GM23338 (cell line): ENCODE measurements around the gene NTRK3. TPM values are rescaled to one million over a fixed set of nuclear protein-coding genes. Genes with fewer than 3 reads are reported as not detected.

Experiments used
- ATAC-seq: fragments of 200-7000 bp; cut with Tn5 transposase; 3 replicates; pipeline ENCODE4 v1.9.1; 2020
- DNase-seq: peaks from one replicate; pipeline ENCODE4 v3.0.0-alpha.2; 2015; ENCODE audit warnings: low spot score
- H2AFZ ChIP-seq: fragments of 200-600 bp; sonication (generic); 2 replicates; pipeline ENCODE4 v1.8.0; 2016; ENCODE audit warnings: antibody characterized with exemption, mild to moderate bottlenecking, moderate library complexity
- H3F3A ChIP-seq: fragments of 200-600 bp; sonication (generic); replicated peaks from 2 replicates; pipeline ENCODE4 v1.8.0; 2017; ENCODE audit warnings: antibody characterized with exemption, mixed run types, low read depth
- H3K27ac ChIP-seq: fragments of 200-600 bp; sonication (generic); 2 replicates; pipeline ENCODE4 v1.6.1; 2016; ENCODE audit warnings: low read depth
- H3K27me3 ChIP-seq: fragments of 200-600 bp; sonication (generic); 2 replicates; pipeline ENCODE4 v1.8.0; 2016; ENCODE audit warnings: mild to moderate bottlenecking, mixed run types, moderate library complexity; ENCODE audit not compliant: insufficient read depth
- H3K36me3 ChIP-seq: fragments of 200-600 bp; sonication (generic); 2 replicates; pipeline ENCODE4 v1.8.0; 2016; ENCODE audit warnings: mild to moderate bottlenecking; ENCODE audit not compliant: insufficient read depth
- H3K4me1 ChIP-seq: fragments of 200-600 bp; sonication (generic); 2 replicates; pipeline ENCODE4 v1.8.0; 2016; ENCODE audit warnings: mild to moderate bottlenecking, moderate library complexity; ENCODE audit not compliant: insufficient read depth
- H3K4me2 ChIP-seq: fragments of 200-600 bp; sonication (generic); 2 replicates; pipeline ENCODE4 v1.7.1; 2017; ENCODE audit warnings: mixed run types
- H3K4me3 ChIP-seq: fragments of 200-600 bp; sonication (generic); 2 replicates; pipeline ENCODE4 v1.6.1; 2016; ENCODE audit warnings: mixed run types
- H3K79me2 ChIP-seq: fragments of 200-600 bp; sonication (generic); replicated peaks from 2 replicates; pipeline ENCODE4 v1.8.0; 2017; ENCODE audit warnings: mild to moderate bottlenecking; ENCODE audit not compliant: insufficient read depth
- H3K9me2 ChIP-seq: fragments of 200-600 bp; sonication (generic); 2 replicates; pipeline ENCODE4 v1.8.0; 2017; ENCODE audit not compliant: insufficient read depth
- H4K20me1 ChIP-seq: fragments of 200-600 bp; sonication (generic); replicated peaks from 2 replicates; pipeline ENCODE4 v1.8.0; 2017; ENCODE audit warnings: mild to moderate bottlenecking; ENCODE audit not compliant: insufficient read depth
- H3K27ac Mint-ChIP-seq: 2 replicates; pipeline ENCODE4 v1.8.0; 2020; ENCODE audit warnings: inconsistent platforms, mild to moderate bottlenecking, moderate library complexity, mixed read lengths
- H3K27me3 Mint-ChIP-seq: 3 replicates; pipeline ENCODE4 v1.8.0; 2022; ENCODE audit warnings: low read depth, mild to moderate bottlenecking, moderate library complexity, mixed read lengths, inconsistent platforms; ENCODE audit not compliant: insufficient read depth, poor library complexity
- H3K36me3 Mint-ChIP-seq: 3 replicates; pipeline ENCODE4 v1.8.0; 2021; ENCODE audit warnings: low read depth, mild to moderate bottlenecking, inconsistent platforms, moderate library complexity, mixed read lengths
- H3K4me1 Mint-ChIP-seq: 3 replicates; pipeline ENCODE4 v1.8.0; 2020; ENCODE audit warnings: mild to moderate bottlenecking, inconsistent platforms, mixed read lengths
- H3K4me3 Mint-ChIP-seq: 3 replicates; pipeline ENCODE4 v1.8.0; 2021; ENCODE audit warnings: moderate library complexity, mild to moderate bottlenecking, inconsistent platforms, mixed read lengths
- H3K9me3 Mint-ChIP-seq: 3 replicates; pipeline ENCODE4 v1.8.0; 2020; ENCODE audit warnings: moderate library complexity, mild to moderate bottlenecking, inconsistent platforms, mixed read lengths
- CREB1 ChIP-seq: fragments of 250-450 bp; sonication (Bioruptor Pico); IDR thresholded peaks from 2 replicates; pipeline ENCODE4 v1.5.0; 2020; ENCODE audit warnings: low read depth, mild to moderate bottlenecking, moderate library complexity
- EZH2 ChIP-seq: fragments of 200-600 bp; sonication (generic); IDR thresholded peaks from one replicate; pipeline ENCODE4 v1.8.0; 2017; ENCODE audit warnings: antibody characterized with exemption, mild to moderate bottlenecking, low read depth; ENCODE audit not compliant: unreplicated experiment
- JUNB ChIP-seq: IDR thresholded peaks from one replicate; pipeline ENCODE4 v1.6.1; 2016; ENCODE audit warnings: antibody characterized with exemption; ENCODE audit not compliant: unreplicated experiment
- NANOG ChIP-seq: IDR thresholded peaks from 2 replicates; pipeline ENCODE4 v1.6.1; 2016; ENCODE audit warnings: antibody characterized with exemption, borderline replicate concordance
- POLR2AphosphoS5 ChIP-seq: IDR thresholded peaks from 2 replicates; pipeline ENCODE4 v1.6.1; 2016; ENCODE audit warnings: antibody characterized with exemption, low read depth
- ZNF331 ChIP-seq: fragments of 250-450 bp; sonication (Bioruptor Pico); IDR thresholded peaks from 2 replicates; pipeline ENCODE4 v1.5.0; 2020; ENCODE audit warnings: low read depth, mild to moderate bottlenecking, moderate library complexity
- polyA plus RNA-seq: library from polyadenylated mRNA; unstranded; fragments of >200 nt; fragmentation: Nextera tagmentation; extraction: Ambion mirVana; gene quantifications from 2 replicates; pipeline ENCODE4 v1.2.1, GENCODE V29; 2016
- total RNA-seq: library from RNA; depleted of rRNA; stranded (reverse); fragments of >200 nt; shearing (Covaris generic); gene quantifications from 2 replicates; pipeline ENCODE4 v1.2.3, GENCODE V29; 2014
- TF ChIP-seq, protein P1 (sequence below), 2 experiments: fragments of 200-600 bp in 1 of 2; sonication (generic) in 1 of 2; conservative IDR thresholded peaks; 2 replicates each; pipeline versions ENCODE4 v1.5.1 to v1.6.1; 2016 to 2017; ENCODE audit warnings: antibody characterized with exemption in 2 of 2, low read depth in 2 of 2, mild to moderate bottlenecking in 2 of 2, moderate library complexity in 1 of 2
- TF ChIP-seq, protein P2 (sequence below): IDR thresholded peaks from 2 replicates; pipeline ENCODE4 v1.6.1; 2016; ENCODE audit warnings: antibody characterized with exemption
- TF ChIP-seq, protein P3 (sequence below): fragments of 250-450 bp; sonication (Bioruptor Pico); IDR thresholded peaks from 2 replicates; pipeline ENCODE4 v1.5.0; 2020; ENCODE audit warnings: mild to moderate bottlenecking, moderate library complexity
- TF ChIP-seq, protein P4 (sequence below): IDR thresholded peaks from one replicate; pipeline ENCODE4 v1.6.1; 2018; ENCODE audit warnings: antibody characterized with exemption; ENCODE audit not compliant: unreplicated experiment

Gene NTRK3
- total and polyA plus RNA-seq, 2 experiments from 2014 or later: 3.1 to 5.3 TPM

DNA sequence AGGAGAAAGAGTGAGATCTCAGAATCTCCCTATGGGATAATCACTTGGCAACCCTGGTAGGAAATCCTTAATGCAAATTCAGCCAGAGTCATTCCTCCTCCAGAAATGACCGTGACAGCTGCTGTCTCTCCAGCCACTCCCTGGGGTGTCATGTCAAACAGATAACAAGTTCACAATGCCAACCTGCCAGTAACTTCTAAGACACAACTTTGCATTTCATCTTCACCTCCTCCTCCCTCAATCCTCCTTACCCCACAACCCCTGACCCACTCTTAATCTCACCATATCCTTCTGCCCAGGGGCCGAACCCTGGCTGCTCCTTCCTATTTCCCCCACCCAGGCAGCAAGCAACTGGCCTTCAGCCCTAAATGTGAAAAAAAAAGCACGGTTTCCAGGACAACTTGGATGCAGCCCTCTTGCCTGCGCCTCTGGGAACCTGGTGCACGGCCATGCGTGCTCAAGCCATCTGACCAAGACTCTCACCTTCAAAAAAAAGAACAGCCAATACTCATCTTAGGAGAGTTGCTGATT is 166.0 kb downstream of the NTRK3 start (continued):
- no peak for TF ChIP-seq NANOG
- TF ChIP-seq, protein P1, sequence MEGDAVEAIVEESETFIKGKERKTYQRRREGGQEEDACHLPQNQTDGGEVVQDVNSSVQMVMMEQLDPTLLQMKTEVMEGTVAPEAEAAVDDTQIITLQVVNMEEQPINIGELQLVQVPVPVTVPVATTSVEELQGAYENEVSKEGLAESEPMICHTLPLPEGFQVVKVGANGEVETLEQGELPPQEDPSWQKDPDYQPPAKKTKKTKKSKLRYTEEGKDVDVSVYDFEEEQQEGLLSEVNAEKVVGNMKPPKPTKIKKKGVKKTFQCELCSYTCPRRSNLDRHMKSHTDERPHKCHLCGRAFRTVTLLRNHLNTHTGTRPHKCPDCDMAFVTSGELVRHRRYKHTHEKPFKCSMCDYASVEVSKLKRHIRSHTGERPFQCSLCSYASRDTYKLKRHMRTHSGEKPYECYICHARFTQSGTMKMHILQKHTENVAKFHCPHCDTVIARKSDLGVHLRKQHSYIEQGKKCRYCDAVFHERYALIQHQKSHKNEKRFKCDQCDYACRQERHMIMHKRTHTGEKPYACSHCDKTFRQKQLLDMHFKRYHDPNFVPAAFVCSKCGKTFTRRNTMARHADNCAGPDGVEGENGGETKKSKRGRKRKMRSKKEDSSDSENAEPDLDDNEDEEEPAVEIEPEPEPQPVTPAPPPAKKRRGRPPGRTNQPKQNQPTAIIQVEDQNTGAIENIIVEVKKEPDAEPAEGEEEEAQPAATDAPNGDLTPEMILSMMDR (conservative IDR thresholded peaks at IDR 0.05; ENCODE audit: low read depth in 2 of 2): no peak
- no peak for TF ChIP-seq CREB1 (CRISPR knock-in tag)
- no peak for TF ChIP-seq EZH2
- TF ChIP-seq, protein P2, sequence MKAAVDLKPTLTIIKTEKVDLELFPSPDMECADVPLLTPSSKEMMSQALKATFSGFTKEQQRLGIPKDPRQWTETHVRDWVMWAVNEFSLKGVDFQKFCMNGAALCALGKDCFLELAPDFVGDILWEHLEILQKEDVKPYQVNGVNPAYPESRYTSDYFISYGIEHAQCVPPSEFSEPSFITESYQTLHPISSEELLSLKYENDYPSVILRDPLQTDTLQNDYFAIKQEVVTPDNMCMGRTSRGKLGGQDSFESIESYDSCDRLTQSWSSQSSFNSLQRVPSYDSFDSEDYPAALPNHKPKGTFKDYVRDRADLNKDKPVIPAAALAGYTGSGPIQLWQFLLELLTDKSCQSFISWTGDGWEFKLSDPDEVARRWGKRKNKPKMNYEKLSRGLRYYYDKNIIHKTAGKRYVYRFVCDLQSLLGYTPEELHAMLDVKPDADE: no peak
- TF ChIP-seq ZNF331 (CRISPR knock-in tag): no peak

DNA sequence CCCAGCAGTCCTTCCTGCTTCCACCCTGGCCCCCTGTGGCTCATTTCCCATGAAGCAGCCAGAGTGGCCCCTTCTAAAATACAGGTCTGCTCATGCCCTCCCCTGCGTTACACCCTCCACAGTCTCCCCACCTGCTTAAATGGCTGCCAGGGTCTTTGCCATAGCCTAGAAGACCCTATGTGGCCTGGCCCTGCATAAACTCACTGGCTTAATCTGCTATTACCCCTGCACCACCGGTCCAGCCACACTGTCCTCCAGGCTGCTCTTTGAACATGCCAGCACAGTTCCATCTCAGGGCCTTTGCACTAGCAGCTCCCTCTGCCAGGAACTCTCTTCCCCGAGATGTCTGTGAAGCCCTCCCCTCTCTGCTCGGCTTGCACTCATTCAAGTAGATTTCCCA is 166.8 kb downstream of the NTRK3 start:
- H3K36me3 ChIP-seq: no peaks in the 10 kb centered on the region
- H3K9me2 ChIP-seq: no peaks in the 10 kb centered on the region
- no peak for DNase-seq
- H3K4me1 ChIP-seq: no peaks in the 10 kb centered on the region
- H3F3A ChIP-seq: no peaks in the 10 kb centered on the region
- no peak overlapping the region for H2AFZ ChIP-seq
- no peaks in the 10 kb centered on the region for H4K20me1 ChIP-seq
- Mint-ChIP-seq H3K4me1 (peaks cover 13% of the 10 kb centered on the region), H3K27me3 (peaks cover 2% of the 10 kb centered on the region), H3K27ac (no peak overlapping the region), H3K36me3 (no peaks in the 10 kb centered on the region; the same call in 2 of the 3 replicates), H3K4me3 (no peak overlapping the region), H3K9me3 (peaks cover 4% of the 10 kb centered on the region; the same call in 2 of the 3 replicates)
- no peaks in the 10 kb centered on the region for H3K79me2 ChIP-seq
- H3K27ac ChIP-seq: no peak overlapping the region
- H3K4me2 ChIP-seq: no peak overlapping the region
- no peak overlapping the region for H3K4me3 ChIP-seq
- H3K27me3 ChIP-seq: no peaks in the 10 kb centered on the region
- ATAC-seq: no peak
- TF ChIP-seq, protein P2: no peak
- no peak for TF ChIP-seq EZH2
- TF ChIP-seq POLR2AphosphoS5: no peak
- TF ChIP-seq, protein P3, sequence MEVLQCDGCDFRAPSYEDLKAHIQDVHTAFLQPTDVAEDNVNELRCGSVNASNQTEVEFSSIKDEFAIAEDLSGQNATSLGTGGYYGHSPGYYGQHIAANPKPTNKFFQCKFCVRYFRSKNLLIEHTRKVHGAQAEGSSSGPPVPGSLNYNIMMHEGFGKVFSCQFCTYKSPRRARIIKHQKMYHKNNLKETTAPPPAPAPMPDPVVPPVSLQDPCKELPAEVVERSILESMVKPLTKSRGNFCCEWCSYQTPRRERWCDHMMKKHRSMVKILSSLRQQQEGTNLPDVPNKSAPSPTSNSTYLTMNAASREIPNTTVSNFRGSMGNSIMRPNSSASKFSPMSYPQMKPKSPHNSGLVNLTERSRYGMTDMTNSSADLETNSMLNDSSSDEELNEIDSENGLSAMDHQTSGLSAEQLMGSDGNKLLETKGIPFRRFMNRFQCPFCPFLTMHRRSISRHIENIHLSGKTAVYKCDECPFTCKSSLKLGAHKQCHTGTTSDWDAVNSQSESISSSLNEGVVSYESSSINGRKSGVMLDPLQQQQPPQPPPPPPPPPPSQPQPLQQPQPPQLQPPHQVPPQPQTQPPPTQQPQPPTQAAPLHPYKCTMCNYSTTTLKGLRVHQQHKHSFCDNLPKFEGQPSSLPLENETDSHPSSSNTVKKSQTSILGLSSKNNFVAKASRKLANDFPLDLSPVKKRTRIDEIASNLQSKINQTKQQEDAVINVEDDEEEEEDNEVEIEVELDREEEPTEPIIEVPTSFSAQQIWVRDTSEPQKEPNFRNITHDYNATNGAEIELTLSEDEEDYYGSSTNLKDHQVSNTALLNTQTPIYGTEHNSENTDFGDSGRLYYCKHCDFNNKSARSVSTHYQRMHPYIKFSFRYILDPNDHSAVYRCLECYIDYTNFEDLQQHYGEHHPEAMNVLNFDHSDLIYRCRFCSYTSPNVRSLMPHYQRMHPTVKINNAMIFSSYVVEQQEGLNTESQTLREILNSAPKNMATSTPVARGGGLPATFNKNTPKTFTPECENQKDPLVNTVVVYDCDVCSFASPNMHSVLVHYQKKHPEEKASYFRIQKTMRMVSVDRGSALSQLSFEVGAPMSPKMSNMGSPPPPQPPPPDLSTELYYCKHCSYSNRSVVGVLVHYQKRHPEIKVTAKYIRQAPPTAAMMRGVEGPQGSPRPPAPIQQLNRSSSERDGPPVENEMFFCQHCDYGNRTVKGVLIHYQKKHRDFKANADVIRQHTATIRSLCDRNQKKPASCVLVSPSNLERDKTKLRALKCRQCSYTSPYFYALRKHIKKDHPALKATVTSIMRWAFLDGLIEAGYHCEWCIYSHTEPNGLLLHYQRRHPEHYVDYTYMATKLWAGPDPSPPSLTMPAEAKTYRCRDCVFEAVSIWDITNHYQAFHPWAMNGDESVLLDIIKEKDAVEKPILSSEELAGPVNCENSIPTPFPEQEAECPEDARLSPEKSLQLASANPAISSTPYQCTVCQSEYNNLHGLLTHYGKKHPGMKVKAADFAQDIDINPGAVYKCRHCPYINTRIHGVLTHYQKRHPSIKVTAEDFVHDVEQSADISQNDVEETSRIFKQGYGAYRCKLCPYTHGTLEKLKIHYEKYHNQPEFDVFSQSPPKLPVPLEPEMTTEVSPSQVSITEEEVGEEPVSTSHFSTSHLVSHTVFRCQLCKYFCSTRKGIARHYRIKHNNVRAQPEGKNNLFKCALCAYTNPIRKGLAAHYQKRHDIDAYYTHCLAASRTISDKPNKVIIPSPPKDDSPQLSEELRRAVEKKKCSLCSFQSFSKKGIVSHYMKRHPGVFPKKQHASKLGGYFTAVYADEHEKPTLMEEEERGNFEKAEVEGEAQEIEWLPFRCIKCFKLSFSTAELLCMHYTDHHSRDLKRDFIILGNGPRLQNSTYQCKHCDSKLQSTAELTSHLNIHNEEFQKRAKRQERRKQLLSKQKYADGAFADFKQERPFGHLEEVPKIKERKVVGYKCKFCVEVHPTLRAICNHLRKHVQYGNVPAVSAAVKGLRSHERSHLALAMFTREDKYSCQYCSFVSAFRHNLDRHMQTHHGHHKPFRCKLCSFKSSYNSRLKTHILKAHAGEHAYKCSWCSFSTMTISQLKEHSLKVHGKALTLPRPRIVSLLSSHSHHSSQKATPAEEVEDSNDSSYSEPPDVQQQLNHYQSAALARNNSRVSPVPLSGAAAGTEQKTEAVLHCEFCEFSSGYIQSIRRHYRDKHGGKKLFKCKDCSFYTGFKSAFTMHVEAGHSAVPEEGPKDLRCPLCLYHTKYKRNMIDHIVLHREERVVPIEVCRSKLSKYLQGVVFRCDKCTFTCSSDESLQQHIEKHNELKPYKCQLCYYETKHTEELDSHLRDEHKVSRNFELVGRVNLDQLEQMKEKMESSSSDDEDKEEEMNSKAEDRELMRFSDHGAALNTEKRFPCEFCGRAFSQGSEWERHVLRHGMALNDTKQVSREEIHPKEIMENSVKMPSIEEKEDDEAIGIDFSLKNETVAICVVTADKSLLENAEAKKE (CRISPR knock-in tag): no peak
- TF ChIP-seq JUNB: no peak
- TF ChIP-seq NANOG: no peak
- TF ChIP-seq ZNF331 (CRISPR knock-in tag): no peak
- no peak for TF ChIP-seq CREB1 (CRISPR knock-in tag)
- TF ChIP-seq, protein P4, sequence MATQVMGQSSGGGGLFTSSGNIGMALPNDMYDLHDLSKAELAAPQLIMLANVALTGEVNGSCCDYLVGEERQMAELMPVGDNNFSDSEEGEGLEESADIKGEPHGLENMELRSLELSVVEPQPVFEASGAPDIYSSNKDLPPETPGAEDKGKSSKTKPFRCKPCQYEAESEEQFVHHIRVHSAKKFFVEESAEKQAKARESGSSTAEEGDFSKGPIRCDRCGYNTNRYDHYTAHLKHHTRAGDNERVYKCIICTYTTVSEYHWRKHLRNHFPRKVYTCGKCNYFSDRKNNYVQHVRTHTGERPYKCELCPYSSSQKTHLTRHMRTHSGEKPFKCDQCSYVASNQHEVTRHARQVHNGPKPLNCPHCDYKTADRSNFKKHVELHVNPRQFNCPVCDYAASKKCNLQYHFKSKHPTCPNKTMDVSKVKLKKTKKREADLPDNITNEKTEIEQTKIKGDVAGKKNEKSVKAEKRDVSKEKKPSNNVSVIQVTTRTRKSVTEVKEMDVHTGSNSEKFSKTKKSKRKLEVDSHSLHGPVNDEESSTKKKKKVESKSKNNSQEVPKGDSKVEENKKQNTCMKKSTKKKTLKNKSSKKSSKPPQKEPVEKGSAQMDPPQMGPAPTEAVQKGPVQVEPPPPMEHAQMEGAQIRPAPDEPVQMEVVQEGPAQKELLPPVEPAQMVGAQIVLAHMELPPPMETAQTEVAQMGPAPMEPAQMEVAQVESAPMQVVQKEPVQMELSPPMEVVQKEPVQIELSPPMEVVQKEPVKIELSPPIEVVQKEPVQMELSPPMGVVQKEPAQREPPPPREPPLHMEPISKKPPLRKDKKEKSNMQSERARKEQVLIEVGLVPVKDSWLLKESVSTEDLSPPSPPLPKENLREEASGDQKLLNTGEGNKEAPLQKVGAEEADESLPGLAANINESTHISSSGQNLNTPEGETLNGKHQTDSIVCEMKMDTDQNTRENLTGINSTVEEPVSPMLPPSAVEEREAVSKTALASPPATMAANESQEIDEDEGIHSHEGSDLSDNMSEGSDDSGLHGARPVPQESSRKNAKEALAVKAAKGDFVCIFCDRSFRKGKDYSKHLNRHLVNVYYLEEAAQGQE: no peak
